GM19240 (cell line): ENCODE measurements around the gene ENGASE.
"Not testable (repeated sequence)": the region's sequence is repeated elsewhere in the genome, so short reads cannot be mapped to it uniquely, and the experiment has no call there.

Experiments
- DNase-seq: peaks from one replicate; pipeline ENCODE4 v3.0.0; 2011; ENCODE audit warnings: low spot score; ENCODE audit not compliant: insufficient read length

Gene ENGASE

GRCh38 chr17:79053251-79053925 is 21.2 kb upstream of the ENGASE start:
- no peak for DNase-seq

- no peak for DNase-seq
These were observed 20.2 kb upstream of the ENGASE start for GRCh38 chr17:79054200-79054960.

GRCh38 chr17:79055197-79055596 is 19.4 kb upstream of the ENGASE start:
- no peak for DNase-seq

GRCh38 chr17:79057737-79058385 is 16.8 kb upstream of the ENGASE start:
- no peak for DNase-seq

- DNase-seq, result no peak
These were observed 11.9 kb upstream of the ENGASE start for GRCh38 chr17:79062691-79063090.

- no peak for DNase-seq
These were observed 10.6 kb upstream of the ENGASE start for GRCh38 chr17:79064026-79064425.

- DNase-seq, result no peak
These were observed 9.4 kb upstream of the ENGASE start for GRCh38 chr17:79065105-79065670.

GRCh38 chr17:79066963-79067362 is 7.7 kb upstream of the ENGASE start:
- no peak for DNase-seq

- no peak for DNase-seq
These were observed 4.3 kb upstream of the ENGASE start for GRCh38 chr17:79070266-79070880.

- DNase-seq, result no peak
These were observed 3.4 kb upstream of the ENGASE start for GRCh38 chr17:79071161-79071740.

GRCh38 chr17:79072544-79072943 is 2.1 kb upstream of the ENGASE start:
- DNase-seq, result no peak

GRCh38 chr17:79073016-79073705 is 1.5 kb upstream of the ENGASE start:
- DNase-seq, result no peak

- DNase-seq, result no peak
These were observed 927 bp upstream of the ENGASE start for GRCh38 chr17:79073706-79074088.

- not testable (repeated sequence) for DNase-seq
These were observed 439 bp upstream of the ENGASE start for GRCh38 chr17:79074121-79074648.

GRCh38 chr17:79075446-79075750 is 774 bp downstream of the ENGASE start:
- no peak for DNase-seq

- DNase-seq, result no peak
These were observed 1.3 kb downstream of the ENGASE start for GRCh38 chr17:79075861-79076406.

- no peak for DNase-seq
These were observed 3.0 kb downstream of the ENGASE start for GRCh38 chr17:79077587-79077986.

GRCh38 chr17:79078476-79079190 is 4.0 kb downstream of the ENGASE start:
- no peak for DNase-seq

GRCh38 chr17:79079421-79080200 is 5.0 kb downstream of the ENGASE start:
- no peak for DNase-seq
